ENCODE measurements around the gene CACNA2D3.

- TF ChIP-seq CTCF (conservative IDR thresholded peaks at IDR 0.05 in 1 of 2, IDR thresholded peaks at IDR 0.05 in 1 of 2; ENCODE audit: extremely low read depth in 1 of 2, insufficient read depth in 1 of 2, low read depth in 1 of 2, low read length in 2 of 2) (no peak), EZH2 (IDR thresholded peaks at IDR 0.05; ENCODE audit: borderline replicate concordance, low read length) (no peak)
These were observed 41.1 kb downstream of the CACNA2D3 start for GRCh38 chr3:54163441-54163840.
